CD1c-positive myeloid dendritic cell (primary cell): Measurements from ENCODE around the gene UNC50.

Source experiments
- DNase-seq: peaks from one replicate; pipeline ENCODE4 v3.0.0-alpha.2; 2016; ENCODE audit errors: extremely low spot score

UNC50 gene, protein sequence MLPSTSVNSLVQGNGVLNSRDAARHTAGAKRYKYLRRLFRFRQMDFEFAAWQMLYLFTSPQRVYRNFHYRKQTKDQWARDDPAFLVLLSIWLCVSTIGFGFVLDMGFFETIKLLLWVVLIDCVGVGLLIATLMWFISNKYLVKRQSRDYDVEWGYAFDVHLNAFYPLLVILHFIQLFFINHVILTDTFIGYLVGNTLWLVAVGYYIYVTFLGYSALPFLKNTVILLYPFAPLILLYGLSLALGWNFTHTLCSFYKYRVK

DNA sequence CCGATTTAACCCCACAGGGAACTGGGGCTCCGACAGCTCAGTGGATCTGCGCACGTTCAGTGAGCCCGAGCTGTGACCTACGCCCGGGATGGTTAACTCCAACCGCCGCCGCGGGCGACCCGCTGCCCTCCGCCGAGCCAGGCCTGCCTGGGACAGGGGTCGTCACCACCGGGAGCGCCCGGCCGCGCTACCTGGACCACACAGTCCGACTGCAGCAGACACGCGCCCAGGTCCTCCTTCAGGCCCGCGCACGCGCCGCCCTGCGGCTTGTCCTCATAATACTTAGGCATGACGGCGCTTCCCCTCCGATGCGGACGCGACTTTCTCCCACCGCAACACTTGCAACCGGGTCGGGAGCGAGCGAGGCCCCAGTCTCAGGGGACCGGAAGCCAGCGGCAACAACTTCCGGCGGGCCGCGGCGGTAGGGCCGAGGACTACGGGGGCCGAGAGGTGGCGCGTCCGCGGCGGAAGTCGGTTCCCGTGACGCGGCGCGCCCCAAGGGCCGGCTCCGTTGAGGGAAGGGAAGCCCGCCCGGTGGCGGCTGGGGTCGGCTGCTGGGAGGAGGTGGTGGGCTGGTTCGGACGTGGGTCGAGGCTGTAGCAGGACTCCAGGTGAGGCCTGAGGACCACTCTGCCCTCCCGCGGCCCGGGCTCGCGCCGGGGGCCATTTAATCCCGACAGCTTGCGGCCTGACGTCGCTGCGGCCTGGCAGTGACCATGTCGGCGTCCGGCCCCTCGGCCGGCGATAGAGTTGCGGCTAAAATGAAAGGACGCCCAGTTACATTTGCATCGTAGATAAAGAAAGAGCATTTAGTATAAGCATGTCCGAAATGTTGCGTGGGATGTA, at the start of gene UNC50, which contains the start of gene COA5:
UNC50 (plus strand) TSS at position 474 of the 846 bp plus-strand sequence. CDS start 1,171 bp downstream, outside the sequence.
COA5 (minus strand) TSS at position 397 of the 846 bp plus-strand sequence; CDS start at position 290, 107 bp downstream.
- DNase-seq: peak; percentile 96

DNA sequence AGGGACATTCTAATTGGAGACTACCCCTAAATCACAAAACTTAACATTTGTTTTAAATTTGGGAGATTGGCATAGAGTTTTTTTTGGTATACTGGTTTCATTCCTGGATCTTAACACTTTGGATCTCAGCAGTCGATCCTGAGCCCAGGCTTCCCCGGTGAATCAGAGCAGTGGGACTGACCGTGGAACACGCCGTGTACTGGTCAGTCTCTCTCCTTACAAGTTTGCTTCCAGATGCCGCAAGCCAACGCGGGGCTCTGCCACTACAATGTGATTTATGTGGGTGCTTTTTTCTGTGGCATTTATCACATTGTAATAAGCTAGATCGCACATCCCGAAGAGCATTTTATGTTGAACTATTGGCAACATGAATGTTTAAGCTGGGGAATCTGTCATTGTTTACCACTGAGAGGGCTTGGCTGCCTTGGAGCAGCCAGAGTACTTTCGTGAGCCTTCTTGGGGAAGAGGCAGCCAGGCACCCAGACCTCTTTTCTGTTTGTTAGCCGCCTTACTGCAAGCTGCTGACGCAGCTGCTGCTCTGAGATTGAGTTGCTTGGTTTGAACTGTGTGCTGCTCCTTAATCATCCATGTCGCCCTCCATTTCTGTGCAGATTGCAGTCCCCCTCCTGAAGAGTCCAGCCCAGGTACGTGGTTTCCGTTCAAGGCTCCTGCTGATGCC, 49.4 kb upstream of the UNC50 start:
- no peak for DNase-seq

- DNase-seq: no peak
Observed at GRCh38 chr2:98559581-98559980, 48.8 kb upstream of the UNC50 start.

DNA sequence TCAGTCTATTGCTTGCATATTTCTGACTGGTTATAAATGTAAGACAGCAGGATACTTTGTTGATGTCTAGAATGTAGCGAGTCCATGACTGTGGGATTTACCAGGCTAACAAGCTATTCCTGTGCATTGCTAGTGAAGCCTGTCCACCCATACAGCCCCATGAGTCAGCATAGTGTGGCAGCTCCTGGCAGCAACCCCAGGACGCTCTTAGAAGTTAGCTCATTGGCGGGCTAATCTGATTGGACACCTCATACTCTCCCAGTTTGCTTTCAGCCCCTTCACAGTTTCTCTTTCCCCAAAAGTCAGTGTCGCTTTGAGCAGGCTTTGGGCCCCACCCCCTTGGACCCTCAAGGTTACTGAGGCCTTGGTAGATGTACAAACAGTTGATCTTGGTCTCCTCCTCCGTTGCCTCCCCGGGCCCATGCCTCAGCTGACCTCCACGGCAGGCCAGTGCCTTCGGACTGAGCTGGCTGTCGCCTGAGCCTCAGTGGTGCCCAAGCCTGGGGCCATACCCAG, 48.1 kb upstream of the UNC50 start:
- DNase-seq: no peak

GRCh38 chr2:98561018-98561417, 47.4 kb upstream of the UNC50 start:
- no peak for DNase-seq

GRCh38 chr2:98561902-98562695, 46.3 kb upstream of the UNC50 start:
- no peak for DNase-seq

DNA sequence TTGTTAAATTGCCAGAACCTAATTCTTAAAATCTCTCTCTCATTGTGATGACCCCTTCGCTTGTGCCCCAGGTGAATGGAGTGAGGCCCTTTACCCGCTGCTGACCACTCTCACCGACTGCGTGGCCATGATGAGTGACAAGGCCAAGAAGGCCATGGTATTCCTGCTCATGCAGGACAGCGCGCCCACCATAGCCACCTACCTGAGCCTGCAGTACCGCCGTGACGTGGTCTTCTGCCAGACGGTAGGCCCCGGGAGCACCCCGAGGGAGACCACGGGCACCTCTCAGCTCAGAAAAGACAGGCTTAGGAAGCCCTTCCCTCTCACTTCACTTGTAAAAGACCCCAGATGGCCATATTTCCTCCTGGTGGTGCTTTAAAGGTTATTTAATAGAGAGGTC, 45.0 kb upstream of the UNC50 start:
- no peak for DNase-seq

DNA sequence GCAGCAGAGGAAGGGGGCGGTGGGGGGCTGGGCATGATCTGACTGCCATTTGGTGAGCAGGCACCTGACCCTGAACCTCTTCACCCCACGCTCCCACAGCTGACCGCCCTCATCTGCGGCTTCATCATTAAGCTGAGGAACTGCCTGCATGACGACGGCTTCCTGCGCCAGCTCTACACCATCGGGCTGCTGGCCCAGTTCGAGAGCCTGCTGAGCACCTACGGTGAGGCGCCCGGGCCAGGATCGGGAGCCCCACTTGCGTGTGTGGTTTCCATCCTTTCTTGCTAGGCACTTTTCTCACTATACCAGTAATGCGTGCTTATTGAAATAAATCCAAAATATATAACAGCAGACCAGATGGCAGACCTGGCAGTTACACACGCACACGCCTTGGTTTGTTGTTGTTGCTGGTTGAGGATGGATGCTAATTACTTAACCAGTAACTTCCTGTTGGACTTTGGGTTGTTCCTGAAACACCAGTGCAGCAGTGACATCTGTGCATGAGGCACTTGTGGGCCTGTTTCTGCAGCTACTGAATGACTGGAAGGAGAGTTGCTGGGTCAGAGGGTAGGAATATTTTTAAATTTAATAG, 43.8 kb upstream of the UNC50 start:
- no peak for DNase-seq

- DNase-seq: no peak
Observed at GRCh38 chr2:98565286-98565860, 43.0 kb upstream of the UNC50 start.

- no peak for DNase-seq
Observed at GRCh38 chr2:98565941-98566340, 42.4 kb upstream of the UNC50 start.

- no peak for DNase-seq
Observed at GRCh38 chr2:98568161-98568956, 40.0 kb upstream of the UNC50 start.

- DNase-seq: peak; percentile 56
Observed at GRCh38 chr2:98569197-98569793, 39.1 kb upstream of the UNC50 start.

DNA sequence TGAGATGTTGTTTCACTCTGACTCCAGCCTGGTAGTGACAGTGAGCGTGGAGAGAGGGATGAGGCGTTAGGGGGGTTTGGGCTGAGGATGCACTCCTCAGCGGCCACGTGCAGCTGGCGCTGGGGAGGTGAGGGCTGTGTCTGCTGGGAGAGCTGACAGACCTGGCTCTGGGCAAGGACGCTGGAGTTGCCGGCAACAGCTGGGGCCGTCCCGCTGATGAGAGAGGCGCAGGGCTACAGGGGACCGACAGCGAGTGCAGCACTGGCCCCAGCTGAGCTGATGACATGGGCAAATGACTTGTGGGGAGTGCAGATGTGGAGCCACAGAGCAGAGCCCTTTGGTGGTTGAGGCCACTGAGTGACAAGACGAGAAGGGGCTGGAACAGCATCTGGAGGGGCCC, 38.5 kb upstream of the UNC50 start:
- DNase-seq: no peak

GRCh38 chr2:98570356-98570755, 38.0 kb upstream of the UNC50 start:
- no peak for DNase-seq

GRCh38 chr2:98571121-98571701, 37.2 kb upstream of the UNC50 start:
- DNase-seq: no peak

GRCh38 chr2:98571796-98572195, 36.6 kb upstream of the UNC50 start:
- DNase-seq: no peak

GRCh38 chr2:98572211-98572610, 36.2 kb upstream of the UNC50 start:
- no peak for DNase-seq

- DNase-seq: no peak
Observed at GRCh38 chr2:98572676-98573075, 35.7 kb upstream of the UNC50 start.

DNA sequence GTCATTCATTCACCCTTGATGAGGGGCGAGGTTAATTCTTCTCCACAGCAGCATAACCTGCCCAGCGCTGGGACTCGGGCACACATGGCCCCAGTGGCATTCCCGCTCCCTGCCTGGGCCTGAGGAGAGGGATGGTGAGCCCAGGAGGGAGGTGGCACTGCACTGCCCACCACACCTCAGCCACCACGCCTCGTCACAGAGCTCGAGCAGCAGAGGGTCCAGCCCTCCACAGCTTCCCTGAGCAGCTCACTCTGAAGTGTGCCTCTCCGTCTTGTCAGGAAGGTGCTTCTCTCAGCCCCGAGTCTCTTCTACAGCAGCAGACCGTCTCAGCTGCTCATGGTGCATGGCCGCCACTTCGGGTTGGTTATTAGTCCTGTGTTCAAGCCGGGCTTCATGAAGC, 35.0 kb upstream of the UNC50 start:
- DNase-seq: no peak
